ENCODE data around the gene COL24A1.

GRCh38 chr1:86015375-86015774 lies 141.2 kb downstream of the COL24A1 start:
- TF ChIP-seq CTCF (IDR thresholded peaks at IDR 0.05) = no peak
- no peak for TF ChIP-seq ESRRA (CRISPR knock-in tag; IDR thresholded peaks at IDR 0.05; ENCODE audit: borderline replicate concordance)
- TF ChIP-seq ETV6 (CRISPR knock-in tag; IDR thresholded peaks at IDR 0.05) = no peak
